ENCODE data around the gene JARID2.

JARID2 gene

GRCh38 chr6:15341311-15342001 lies 95.6 kb downstream of the JARID2 start:
- no peak overlapping the region for H3K9ac ChIP-seq (ENCODE audit: low read length)
- no peak overlapping the region for H3K4me3 ChIP-seq (ENCODE audit: low read length)
- no peaks in the 10 kb centered on the region for H3K27me3 ChIP-seq (ENCODE audit: control insufficient read depth, insufficient read depth, low read length)
- H3K27ac ChIP-seq (ENCODE audit: low read depth, low read length), result no peak overlapping the region
- H3K4me1 ChIP-seq (ENCODE audit: control insufficient read depth, insufficient read depth, low read length), result peaks cover 2% of the 10 kb centered on the region
- no peaks in the 10 kb centered on the region for H3K36me3 ChIP-seq (ENCODE audit: control insufficient read depth, insufficient read depth, low read length)

DNA sequence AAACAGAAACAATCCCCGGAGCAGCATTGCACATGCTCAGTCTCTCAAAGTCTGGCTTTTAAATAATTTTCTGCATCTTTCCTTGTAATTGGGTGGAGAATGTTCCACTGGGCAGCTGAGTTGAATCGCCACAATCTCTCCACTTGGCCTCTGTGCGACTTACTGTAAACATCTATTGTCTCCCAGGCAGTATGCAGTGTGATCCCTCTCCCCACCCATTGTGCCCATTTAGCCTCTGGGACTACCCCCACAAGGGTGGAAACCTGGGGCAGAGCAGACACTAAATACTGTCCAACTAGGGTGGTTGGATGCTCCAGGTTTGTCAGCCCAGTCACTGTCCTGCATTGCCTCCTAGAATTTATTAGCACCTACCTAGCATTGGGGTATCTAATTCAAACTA lies 96.2 kb downstream of the JARID2 start:
- Histone ChIP-seq H3K27me3 (ENCODE audit: control insufficient read depth, insufficient read depth, low read length) (no peaks in the 10 kb centered on the region), H3K4me3 (ENCODE audit: low read length) (no peak overlapping the region), H3K36me3 (ENCODE audit: control insufficient read depth, insufficient read depth, low read length) (no peaks in the 10 kb centered on the region), H3K9ac (ENCODE audit: low read length) (no peak overlapping the region), H3K4me1 (ENCODE audit: control insufficient read depth, insufficient read depth, low read length) (peaks cover 2% of the 10 kb centered on the region), H3K27ac (ENCODE audit: low read depth, low read length) (no peak overlapping the region)

DNA sequence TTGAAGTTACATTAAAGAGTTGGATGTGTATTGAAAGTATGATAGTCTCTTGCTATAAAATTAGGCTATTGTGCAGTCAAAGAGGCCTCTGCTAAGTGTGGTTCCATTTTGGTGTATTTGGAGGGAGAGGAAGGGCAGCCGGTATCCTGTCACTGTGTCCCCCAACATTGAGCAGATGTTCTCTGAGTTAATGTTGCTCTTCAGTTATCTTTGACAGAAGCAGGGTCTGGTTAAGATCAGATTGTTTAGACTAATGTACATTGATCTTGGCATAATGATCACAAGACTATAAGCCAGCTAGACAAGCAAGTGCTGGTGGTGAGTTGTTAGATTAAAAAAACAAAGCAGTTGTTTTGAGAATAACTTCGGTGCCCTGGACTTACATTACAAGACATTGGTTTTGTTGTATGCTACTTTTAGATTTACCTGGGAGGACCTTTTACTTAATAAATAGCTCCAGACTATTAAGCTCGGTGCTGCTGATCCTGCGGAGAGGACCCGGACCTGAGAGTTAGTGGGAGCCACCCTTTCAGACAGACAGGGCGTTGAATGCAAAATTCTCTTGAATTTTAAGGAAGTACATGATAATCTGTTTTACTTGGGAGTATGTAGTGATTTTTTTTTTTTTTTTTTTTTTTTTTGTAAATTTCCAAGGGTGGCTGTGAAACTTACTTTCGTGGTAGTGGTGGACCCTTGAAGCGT lies 97.8 kb downstream of the JARID2 start:
- Histone ChIP-seq H3K9ac (ENCODE audit: low read length) (no peak overlapping the region), H3K4me1 (ENCODE audit: control insufficient read depth, insufficient read depth, low read length) (peaks cover 2% of the 10 kb centered on the region), H3K27ac (ENCODE audit: low read depth, low read length) (no peak overlapping the region), H3K36me3 (ENCODE audit: control insufficient read depth, insufficient read depth, low read length) (no peaks in the 10 kb centered on the region), H3K27me3 (ENCODE audit: control insufficient read depth, insufficient read depth, low read length) (no peaks in the 10 kb centered on the region), H3K4me3 (ENCODE audit: low read length) (no peak overlapping the region)

DNA sequence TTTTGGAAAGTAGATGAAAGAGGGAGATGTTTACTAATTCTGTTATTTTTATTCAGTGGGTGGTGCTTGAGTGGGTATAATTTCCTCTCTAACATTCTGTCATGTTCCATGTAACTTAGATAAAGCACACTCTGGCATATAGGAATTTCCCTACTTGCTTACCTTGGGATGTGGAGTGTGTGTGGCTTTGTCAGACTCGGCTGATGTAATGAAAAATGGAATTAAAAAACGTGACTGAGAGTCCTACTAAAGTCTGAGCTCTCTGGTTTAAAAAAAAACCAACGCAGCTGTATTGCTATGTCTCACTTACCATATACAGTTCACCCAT lies 98.3 kb downstream of the JARID2 start:
- Histone ChIP-seq H3K9ac (ENCODE audit: low read length) (no peak overlapping the region), H3K4me3 (ENCODE audit: low read length) (no peak overlapping the region), H3K4me1 (ENCODE audit: control insufficient read depth, insufficient read depth, low read length) (peaks cover 2% of the 10 kb centered on the region), H3K27me3 (ENCODE audit: control insufficient read depth, insufficient read depth, low read length) (no peaks in the 10 kb centered on the region), H3K27ac (ENCODE audit: low read depth, low read length) (no peak overlapping the region), H3K36me3 (ENCODE audit: control insufficient read depth, insufficient read depth, low read length) (no peaks in the 10 kb centered on the region)

- no peak overlapping the region for H3K27ac ChIP-seq (ENCODE audit: low read depth, low read length)
- no peak overlapping the region for H3K9ac ChIP-seq (ENCODE audit: low read length)
- no peaks in the 10 kb centered on the region for H3K36me3 ChIP-seq (ENCODE audit: control insufficient read depth, insufficient read depth, low read length)
- H3K4me1 ChIP-seq (ENCODE audit: control insufficient read depth, insufficient read depth, low read length), result peaks cover 2% of the 10 kb centered on the region
- H3K4me3 ChIP-seq (ENCODE audit: low read length), result no peak overlapping the region
- H3K27me3 ChIP-seq (ENCODE audit: control insufficient read depth, insufficient read depth, low read length), result no peaks in the 10 kb centered on the region
These were observed 99.0 kb downstream of the JARID2 start for GRCh38 chr6:15344831-15345230.

DNA sequence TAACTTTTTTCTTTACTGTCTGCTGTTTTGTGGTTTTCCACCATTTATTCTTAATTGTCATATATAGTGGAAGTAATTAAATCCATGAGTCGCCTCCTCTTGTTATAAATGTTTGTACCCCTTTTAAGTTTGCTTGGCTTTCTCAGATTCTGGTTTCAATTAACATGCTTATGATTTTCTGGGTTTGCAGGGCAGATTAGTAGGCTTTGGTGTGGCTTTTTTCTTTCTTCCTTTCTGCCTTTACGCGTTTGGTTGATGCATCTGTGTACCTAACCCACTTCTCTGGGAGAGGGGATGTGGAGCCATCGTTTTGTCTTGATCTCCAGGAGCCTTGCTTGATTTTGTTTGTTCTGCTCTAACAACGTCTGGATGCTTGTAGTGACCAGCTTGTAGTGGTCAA lies 100.4 kb downstream of the JARID2 start:
- Histone ChIP-seq H3K36me3 (ENCODE audit: control insufficient read depth, insufficient read depth, low read length) (no peaks in the 10 kb centered on the region), H3K9ac (ENCODE audit: low read length) (no peak overlapping the region), H3K4me3 (ENCODE audit: low read length) (no peak overlapping the region), H3K4me1 (ENCODE audit: control insufficient read depth, insufficient read depth, low read length) (peaks cover 4% of the 10 kb centered on the region), H3K27ac (ENCODE audit: low read depth, low read length) (no peak overlapping the region), H3K27me3 (ENCODE audit: control insufficient read depth, insufficient read depth, low read length) (no peaks in the 10 kb centered on the region)

DNA sequence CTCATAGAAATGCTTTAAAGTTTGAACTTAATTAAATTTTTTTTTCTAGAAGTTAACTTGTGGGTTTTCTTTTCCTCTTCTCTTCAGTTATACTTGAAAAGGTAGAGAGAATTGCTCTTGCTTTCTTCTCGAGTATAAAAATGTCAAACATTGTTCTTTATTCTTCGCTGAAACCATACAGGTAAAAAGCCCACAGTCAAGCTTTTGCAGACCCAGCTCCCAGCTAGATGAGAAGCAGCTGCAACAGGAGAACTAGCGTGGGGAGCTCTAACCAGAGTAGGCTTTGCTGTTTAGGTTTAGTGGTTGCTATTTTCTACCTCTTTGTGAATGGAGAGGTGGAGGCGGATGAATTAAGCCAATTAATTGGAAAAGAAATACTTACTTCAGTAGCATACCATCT lies 102.7 kb downstream of the JARID2 start:
- Histone ChIP-seq H3K27me3 (ENCODE audit: control insufficient read depth, insufficient read depth, low read length) (no peaks in the 10 kb centered on the region), H3K4me3 (ENCODE audit: low read length) (no peak overlapping the region), H3K9ac (ENCODE audit: low read length) (no peak overlapping the region), H3K4me1 (ENCODE audit: control insufficient read depth, insufficient read depth, low read length) (peaks cover 7% of the 10 kb centered on the region), H3K36me3 (ENCODE audit: control insufficient read depth, insufficient read depth, low read length) (no peaks in the 10 kb centered on the region), H3K27ac (ENCODE audit: low read depth, low read length) (no peak overlapping the region)

GRCh38 chr6:15349379-15349778 lies 103.5 kb downstream of the JARID2 start:
- no peak overlapping the region for H3K27ac ChIP-seq (ENCODE audit: low read depth, low read length)
- no peak overlapping the region for H3K4me3 ChIP-seq (ENCODE audit: low read length)
- H3K27me3 ChIP-seq (ENCODE audit: control insufficient read depth, insufficient read depth, low read length), result no peaks in the 10 kb centered on the region
- H3K36me3 ChIP-seq (ENCODE audit: control insufficient read depth, insufficient read depth, low read length), result no peaks in the 10 kb centered on the region
- no peak overlapping the region for H3K9ac ChIP-seq (ENCODE audit: low read length)
- H3K4me1 ChIP-seq (ENCODE audit: control insufficient read depth, insufficient read depth, low read length), result peaks cover 6% of the 10 kb centered on the region

- Histone ChIP-seq H3K27me3 (ENCODE audit: control insufficient read depth, insufficient read depth, low read length) (no peaks in the 10 kb centered on the region), H3K4me3 (ENCODE audit: low read length) (no peak overlapping the region), H3K4me1 (ENCODE audit: control insufficient read depth, insufficient read depth, low read length) (peaks cover 6% of the 10 kb centered on the region)
These were observed 104.7 kb downstream of the JARID2 start for GRCh38 chr6:15350386-15351083.

DNA sequence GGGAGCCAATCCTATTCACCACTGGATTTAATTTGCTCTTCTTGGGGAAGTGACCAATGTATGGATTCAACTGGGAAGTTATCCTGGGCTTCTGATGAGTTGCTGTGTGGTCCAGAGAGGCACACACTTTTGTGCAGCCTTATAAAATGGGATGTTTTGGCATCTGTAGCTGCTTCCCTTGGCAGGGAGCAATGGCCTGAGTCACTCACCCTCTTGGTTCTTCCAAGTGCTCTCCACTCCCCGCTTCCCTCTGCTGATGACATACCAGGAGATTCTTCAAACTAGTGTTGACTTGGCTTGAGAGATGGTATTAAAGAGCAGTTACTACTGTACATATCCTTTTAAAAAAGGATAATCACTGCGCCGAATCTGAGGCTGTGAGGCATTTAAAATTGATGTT lies 105.8 kb downstream of the JARID2 start:
- Histone ChIP-seq H3K36me3 (ENCODE audit: control insufficient read depth, insufficient read depth, low read length) (no peaks in the 10 kb centered on the region), H3K4me1 (ENCODE audit: control insufficient read depth, insufficient read depth, low read length) (peaks cover 6% of the 10 kb centered on the region), H3K9ac (ENCODE audit: low read length) (no peak overlapping the region), H3K27me3 (ENCODE audit: control insufficient read depth, insufficient read depth, low read length) (no peaks in the 10 kb centered on the region), H3K27ac (ENCODE audit: low read depth, low read length) (no peak overlapping the region), H3K4me3 (ENCODE audit: low read length) (no peak overlapping the region)

More at GRCh38 chr6:15350386-15351083, 104.7 kb downstream of the JARID2 start:
- H3K36me3 ChIP-seq (ENCODE audit: control insufficient read depth, insufficient read depth, low read length), result no peaks in the 10 kb centered on the region
- no peak overlapping the region for H3K9ac ChIP-seq (ENCODE audit: low read length)
- H3K27ac ChIP-seq (ENCODE audit: low read depth, low read length), result no peak overlapping the region

DNA sequence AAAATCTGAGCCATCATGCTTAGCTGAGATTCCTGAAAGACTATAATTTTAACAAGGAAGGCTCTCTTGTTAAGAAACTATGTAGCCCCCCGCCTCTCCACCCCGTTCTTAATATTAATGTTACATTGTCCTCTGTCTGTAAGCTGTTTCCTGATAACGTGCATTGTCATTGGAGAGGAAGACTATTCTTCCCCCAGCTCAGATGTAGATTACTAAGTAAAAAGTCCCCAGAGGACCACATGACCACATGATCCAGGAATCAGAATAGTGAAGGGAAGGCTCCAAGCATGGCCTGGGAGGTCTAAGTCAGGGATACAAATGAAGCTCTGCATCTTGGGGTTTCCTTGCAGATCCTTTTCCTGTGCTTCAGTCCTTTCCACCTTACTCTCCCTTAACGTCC lies 106.4 kb downstream of the JARID2 start:
- Histone ChIP-seq H3K27ac (ENCODE audit: low read depth, low read length) (no peak overlapping the region), H3K4me1 (ENCODE audit: control insufficient read depth, insufficient read depth, low read length) (peaks cover 6% of the 10 kb centered on the region), H3K36me3 (ENCODE audit: control insufficient read depth, insufficient read depth, low read length) (no peaks in the 10 kb centered on the region), H3K4me3 (ENCODE audit: low read length) (no peak overlapping the region), H3K27me3 (ENCODE audit: control insufficient read depth, insufficient read depth, low read length) (no peaks in the 10 kb centered on the region), H3K9ac (ENCODE audit: low read length) (no peak overlapping the region)

DNA sequence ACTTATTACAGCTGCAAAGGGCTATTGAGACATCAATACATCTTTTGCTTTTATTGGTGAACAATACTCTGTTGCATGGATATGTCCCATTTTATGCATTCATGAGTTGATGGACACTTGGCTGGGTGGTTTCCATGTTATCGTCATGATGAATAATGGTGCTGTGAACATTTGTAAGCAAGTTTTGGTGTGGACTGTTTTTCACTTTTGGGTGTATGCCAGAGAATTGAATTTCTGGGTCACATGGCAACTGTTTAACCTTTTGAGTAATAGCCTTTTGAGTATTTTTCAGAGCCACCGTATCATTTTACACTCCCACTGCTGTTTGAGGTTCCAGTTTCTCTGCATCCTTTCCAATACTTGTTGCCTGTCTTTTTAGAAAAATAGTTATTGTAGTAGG lies 107.0 kb downstream of the JARID2 start:
- H3K4me1 ChIP-seq (ENCODE audit: control insufficient read depth, insufficient read depth, low read length), result peaks cover 6% of the 10 kb centered on the region
- H3K4me3 ChIP-seq (ENCODE audit: low read length), result no peak overlapping the region
- H3K27ac ChIP-seq (ENCODE audit: low read depth, low read length), result no peak overlapping the region
- no peaks in the 10 kb centered on the region for H3K36me3 ChIP-seq (ENCODE audit: control insufficient read depth, insufficient read depth, low read length)
- H3K9ac ChIP-seq (ENCODE audit: low read length), result no peak overlapping the region
- no peaks in the 10 kb centered on the region for H3K27me3 ChIP-seq (ENCODE audit: control insufficient read depth, insufficient read depth, low read length)
